HepG2 (cell line): ENCODE results near the gene EZH2. TPM values are rescaled to one million over a fixed set of nuclear protein-coding genes. Genes with fewer than 3 reads are reported as not detected.

Experiments
- ATAC-seq: fragments of 200-7000 bp; cut with Tn5 transposase; 3 replicates; pipeline ENCODE4 v1.9.1; 2020; ENCODE audit warnings: mild to moderate bottlenecking, moderate library complexity
- BruUV-seq: library from RNA; stranded (reverse); fragments of 400-500 nt; replicated peaks from 2 replicates; lab custom pipeline; 2021; lab: Mats Ljungman, UMichigan
- CTCF ChIA-PET: fragments of 300-600 bp; formaldehyde crosslinking; extraction: SDS; loops from one replicate; lab custom pipeline; 2021; ENCODE audit warnings: low total read pairs, inconsistent platforms, low intra/inter-chr PET ratio; lab: Yijun Ruan, JAX
- POLR2A ChIA-PET: fragments of 350-600 bp; sonication (Branson Sonifier 250); formaldehyde crosslinking; loops from one replicate; lab custom pipeline; 2020; ENCODE audit warnings: antibody characterized with exemption, inconsistent platforms; lab: Yijun Ruan, JAX
- DNase-seq: peaks from one replicate; pipeline ENCODE4 v3.0.0-alpha.2; 2015; ENCODE audit warnings: low spot score
- FAIRE-seq: peaks from 3 replicates; lab custom pipeline; 2011; peaks lifted over from hg19 to GRCh38; lab: Jason Lieb, UNC
- H2AFZ ChIP-seq: one replicate; pipeline ENCODE4 v1.6.1; 2011; ENCODE audit warnings: low read length, inconsistent platforms
- H3K27ac ChIP-seq: fragments of 300-600 bp; 3 replicates; pipeline ENCODE4 v1.8.0; 2011; ENCODE audit warnings: mixed run types, mild to moderate bottlenecking, mixed read lengths, low read length, inconsistent platforms; ENCODE audit not compliant: insufficient read depth; ENCODE audit errors: extremely low read length
- H3K27me3 ChIP-seq, 2 experiments: fragments of 200-600 bp in 1 of 2; 2 replicates in 1 of 2; 3 replicates in 1 of 2; pipeline versions ENCODE4 v1.6.0 to v1.8.0; 2011; ENCODE audit warnings: low read length in 2 of 2, mild to moderate bottlenecking in 2 of 2, moderate library complexity in 2 of 2, inconsistent platforms in 1 of 2; ENCODE audit not compliant: insufficient read depth in 2 of 2, control insufficient read depth in 1 of 2
- H3K36me3 ChIP-seq, 2 experiments: fragments of 200-600 bp in 1 of 2; replicated peaks in 1 of 2; 2 replicates in 1 of 2; 3 replicates in 1 of 2; pipeline versions ENCODE4 v1.5.1 to v1.8.0; 2011; ENCODE audit warnings: low read length in 2 of 2, inconsistent platforms in 1 of 2; ENCODE audit not compliant: insufficient read depth in 2 of 2, control insufficient read depth in 1 of 2
- H3K4me1 ChIP-seq: 2 replicates; pipeline ENCODE4 v1.5.1; 2012; ENCODE audit warnings: low read length, inconsistent platforms; ENCODE audit not compliant: insufficient read depth
- H3K4me2 ChIP-seq: 2 replicates; pipeline ENCODE4 v1.6.0; 2011; ENCODE audit warnings: low read depth, low read length, inconsistent platforms
- H3K4me3 ChIP-seq, 3 experiments: fragments of 200-600 bp in 1 of 3; sonication (generic), shearing (Covaris generic) in 1 of 3; replicated peaks in 1 of 3; 2 replicates each; pipeline ENCODE4 v1.5.1; 2011 to 2016; ENCODE audit warnings: low read length in 3 of 3, inconsistent platforms in 2 of 3, low read depth in 2 of 3, mild to moderate bottlenecking in 2 of 3, control low read depth in 1 of 3, mixed read lengths in 1 of 3; ENCODE audit not compliant: insufficient read depth in 1 of 3
- H3K79me2 ChIP-seq: one replicate; pipeline ENCODE4 v1.6.1; 2011; ENCODE audit warnings: low read length, inconsistent platforms; ENCODE audit not compliant: insufficient read depth
- H3K9ac ChIP-seq: 2 replicates; pipeline ENCODE4 v1.6.0; 2011; ENCODE audit warnings: mild to moderate bottlenecking, low read depth, low read length, inconsistent platforms; ENCODE audit not compliant: insufficient read depth
- H3K9me3 ChIP-seq: 2 replicates; pipeline ENCODE4 v1.5.1; 2012; ENCODE audit warnings: mild to moderate bottlenecking, low read length
- H4K20me1 ChIP-seq: 2 replicates; pipeline ENCODE4 v1.6.0; 2011; ENCODE audit warnings: inconsistent platforms, mild to moderate bottlenecking, low read length, moderate library complexity; ENCODE audit not compliant: insufficient read depth
- ARNT ChIP-seq: fragments of 450-650 bp; IDR thresholded peaks from 2 replicates; pipeline ENCODE4 v1.6.1; 2017
- GZF1 ChIP-seq: sonication (generic); formaldehyde crosslinking; IDR thresholded peaks from 2 replicates; pipeline ENCODE4 v1.5.1; 2020; ENCODE audit warnings: mild to moderate bottlenecking, missing genetic modification reagents
- KDM6A ChIP-seq: IDR thresholded peaks from 2 replicates; pipeline ENCODE4 v1.6.1; 2016; ENCODE audit warnings: low read depth
- NCOA1 ChIP-seq: sonication (generic); formaldehyde crosslinking; IDR thresholded peaks from 2 replicates; pipeline ENCODE4 v1.9.0; 2021; ENCODE audit warnings: missing genetic modification reagents
- RARA ChIP-seq: IDR thresholded peaks from 2 replicates; pipeline ENCODE4 v1.6.1; 2016; ENCODE audit warnings: missing genetic modification reagents, missing compliant biosample characterization
- WGBS: methylation state at CpG from one replicate; pipeline ENCODE4 v1.1.6; 2017; ENCODE audit warnings: low lambda C conversion rate; 5-methylcytosine and 5-hydroxymethylcytosine counted together
- in situ Hi-C: cut with HindIII; loops from 2 replicates; pipeline ENCODE4 v1.10.0; 2017; ENCODE audit warnings: low pct_unique_long_range_greater_than_20kb; ENCODE audit not compliant: extremely low pct_ligation_motif_present
- intact Hi-C: fragments of 100-400 bp; cut with micrococcal nuclease; formaldehyde crosslinking; loops from one replicate; pipeline ENCODE4 v1.10.0; 2022; ENCODE audit not compliant: unreplicated experiment
- polyA plus RNA-seq, 8 experiments: library from polyadenylated mRNA; depleted of rRNA in 3 of 8; stranded (reverse) in 7 of 8; unstranded in 1 of 8; fragments of >200 nt; fragmentation: Illumina TruSeq in 4 of 8; extraction: Trizol in 4 of 8; gene quantifications; 2 replicates each; pipeline versions ENCODE4 v1.2.1 to v1.2.3, GENCODE V29; 2011 to 2016; ENCODE audit warnings: low read depth in 4 of 8, missing spikeins in 1 of 8, mixed read lengths in 1 of 8; ENCODE audit not compliant: insufficient read depth in 1 of 8
- total RNA-seq, 5 experiments: library from RNA; depleted of rRNA; stranded (reverse); fragments of >200 nt; fragmentation: Illumina TruSeq; extraction: Trizol; gene quantifications; 2 replicates each; pipeline ENCODE4 v1.2.3, GENCODE V29; 2016; ENCODE audit warnings: low read depth in 1 of 5
- TF ChIP-seq, protein P1 (sequence below): sonication (generic); formaldehyde crosslinking; IDR thresholded peaks from 2 replicates; pipeline ENCODE4 v1.8.0; 2022; ENCODE audit warnings: mild to moderate bottlenecking, missing genetic modification reagents
- TF ChIP-seq, protein P2 (sequence below): sonication (generic); formaldehyde crosslinking; IDR thresholded peaks from 2 replicates; pipeline ENCODE4 v1.4.0; 2020; ENCODE audit warnings: mild to moderate bottlenecking, missing genetic modification reagents

Gene EZH2
- total and polyA plus RNA-seq, 2 of the 13 experiments (the other 11 are each of a cell fraction or from before 2014, with no cell fraction given) = 26.0 to 34.3 TPM

- 96% methylated on average over 10 of the region's 10 CpGs for WGBS
- H3K9ac ChIP-seq = no peak overlapping the region
- DNase-seq = no peak
- POLR2A ChIA-PET = no interaction called here
- no peak overlapping the region for H3K4me3 ChIP-seq
- H3K79me2 ChIP-seq = no peaks in the 10 kb centered on the region
- H3K4me1 ChIP-seq = no peaks in the 10 kb centered on the region
- in situ Hi-C loops = no loop called here
- TF ChIP-seq GZF1 = no peak
- TF ChIP-seq ARNT = no peak
- TF ChIP-seq RARA (CRISPR knock-in tag) = no peak
- TF ChIP-seq KDM6A (CRISPR knock-in tag) = no peak
- TF ChIP-seq, protein P1, sequence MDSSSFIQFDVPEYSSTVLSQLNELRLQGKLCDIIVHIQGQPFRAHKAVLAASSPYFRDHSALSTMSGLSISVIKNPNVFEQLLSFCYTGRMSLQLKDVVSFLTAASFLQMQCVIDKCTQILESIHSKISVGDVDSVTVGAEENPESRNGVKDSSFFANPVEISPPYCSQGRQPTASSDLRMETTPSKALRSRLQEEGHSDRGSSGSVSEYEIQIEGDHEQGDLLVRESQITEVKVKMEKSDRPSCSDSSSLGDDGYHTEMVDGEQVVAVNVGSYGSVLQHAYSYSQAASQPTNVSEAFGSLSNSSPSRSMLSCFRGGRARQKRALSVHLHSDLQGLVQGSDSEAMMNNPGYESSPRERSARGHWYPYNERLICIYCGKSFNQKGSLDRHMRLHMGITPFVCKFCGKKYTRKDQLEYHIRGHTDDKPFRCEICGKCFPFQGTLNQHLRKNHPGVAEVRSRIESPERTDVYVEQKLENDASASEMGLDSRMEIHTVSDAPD (CRISPR knock-in tag) = no peak
- TF ChIP-seq NCOA1 (CRISPR knock-in tag) = no peak
- TF ChIP-seq, protein P2, sequence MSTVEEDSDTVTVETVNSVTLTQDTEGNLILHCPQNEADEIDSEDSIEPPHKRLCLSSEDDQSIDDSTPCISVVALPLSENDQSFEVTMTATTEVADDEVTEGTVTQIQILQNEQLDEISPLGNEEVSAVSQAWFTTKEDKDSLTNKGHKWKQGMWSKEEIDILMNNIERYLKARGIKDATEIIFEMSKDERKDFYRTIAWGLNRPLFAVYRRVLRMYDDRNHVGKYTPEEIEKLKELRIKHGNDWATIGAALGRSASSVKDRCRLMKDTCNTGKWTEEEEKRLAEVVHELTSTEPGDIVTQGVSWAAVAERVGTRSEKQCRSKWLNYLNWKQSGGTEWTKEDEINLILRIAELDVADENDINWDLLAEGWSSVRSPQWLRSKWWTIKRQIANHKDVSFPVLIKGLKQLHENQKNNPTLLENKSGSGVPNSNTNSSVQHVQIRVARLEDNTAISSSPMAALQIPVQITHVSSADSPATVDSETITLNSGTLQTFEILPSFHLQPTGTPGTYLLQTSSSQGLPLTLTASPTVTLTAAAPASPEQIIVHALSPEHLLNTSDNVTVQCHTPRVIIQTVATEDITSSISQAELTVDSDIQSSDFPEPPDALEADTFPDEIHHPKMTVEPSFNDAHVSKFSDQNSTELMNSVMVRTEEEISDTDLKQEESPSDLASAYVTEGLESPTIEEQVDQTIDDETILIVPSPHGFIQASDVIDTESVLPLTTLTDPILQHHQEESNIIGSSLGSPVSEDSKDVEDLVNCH (CRISPR knock-in tag) = no peak
- ATAC-seq = no peak
- H3K36me3 ChIP-seq = peaks cover 12 to 92% of the 10 kb centered on the region in 2 experiments
- H3K27me3 ChIP-seq = no peaks in the 10 kb centered on the region
- intact Hi-C loops = no loop called here
- H3K4me2 ChIP-seq = no peak overlapping the region
- H3K27ac ChIP-seq = no peak overlapping the region
- no peak overlapping the region for H2AFZ ChIP-seq
- no peaks in the 10 kb centered on the region for H3K9me3 ChIP-seq
- CTCF ChIA-PET = no interaction called here
- FAIRE-seq = no peak
- BruUV-seq = no TSS peak
- H4K20me1 ChIP-seq = no peaks in the 10 kb centered on the region
These were observed 69.0 kb downstream of the EZH2 start for GRCh38 chr7:148814922-148815559.
